ENCODE results near the gene MIB2. TPM values are rescaled to one million over a fixed set of nuclear protein-coding genes. Genes with fewer than 3 reads are reported as not detected.

The MIB2 gene
- total and polyA plus RNA-seq, 2 of the 4 experiments (the other 2 are of a cell fraction) = 17.2 to 47.8 TPM

DNA sequence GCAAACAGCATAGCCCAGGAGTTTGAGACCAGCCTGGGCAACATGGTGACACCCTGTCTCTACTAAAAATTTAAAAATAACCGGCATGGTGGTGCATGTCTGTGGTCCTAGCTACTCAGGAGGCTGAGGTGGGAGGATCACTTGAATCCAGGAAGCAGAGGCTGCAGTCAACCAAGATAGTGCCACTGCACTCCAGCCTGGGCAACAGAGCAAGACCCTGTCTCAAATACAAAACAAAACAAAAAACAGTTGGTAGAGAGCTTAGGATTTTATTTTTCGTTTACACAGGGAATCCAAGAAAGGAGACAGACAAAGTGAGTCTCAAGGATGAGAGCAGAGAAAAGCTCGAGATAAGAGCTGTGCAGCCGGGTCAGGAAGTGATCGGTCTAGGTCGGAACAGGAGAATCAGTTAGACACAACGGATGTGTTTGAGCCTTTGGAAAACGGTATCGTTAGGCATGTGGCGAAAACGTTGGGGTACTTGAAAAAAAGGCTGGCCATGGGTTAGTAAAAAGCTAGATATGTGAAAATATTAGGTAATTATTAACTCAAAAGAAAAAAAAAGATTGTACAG is 1.7 kb upstream of the MIB2 start:
- Histone ChIP-seq H2BK120ac (ENCODE audit: low read depth, low read length) (no peak overlapping the region), H4K8ac (ENCODE audit: low read depth in 2 of 2, low read length in 2 of 2) (peak overlapping the region in 1 of 2 experiments; percentile 26; a peak in 1 of 4 replicates), H3K18ac (ENCODE audit: low read depth, low read length) (no peak overlapping the region), H3K4me1 (ENCODE audit: control insufficient read depth, insufficient read depth, low read length) (peaks cover 7% of the 10 kb centered on the region), H2BK20ac (ENCODE audit: low read depth, low read length) (no peak overlapping the region), H3K27me3 (ENCODE audit: control insufficient read depth, insufficient read depth, low read length) (no peaks in the 10 kb centered on the region), H2BK5ac (ENCODE audit: low read depth, low read length, poor library complexity, severe bottlenecking) (no peak overlapping the region), H3K27ac (ENCODE audit: insufficient read depth, low read length) (no peak overlapping the region), H3K9me3 (ENCODE audit: control insufficient read depth, insufficient read depth, low read length) (no peaks in the 10 kb centered on the region), H2AK5ac (ENCODE audit: low read depth, low read length) (peak overlapping the region; percentile 40; the same call in 1 of the 2 replicates), H3K9me1 (ENCODE audit: insufficient read depth, low read length) (peaks cover 11% of the 10 kb centered on the region; the same call in 1 of the 2 replicates), H4K91ac (ENCODE audit: insufficient read depth, low read depth, low read length) (peak overlapping the region; percentile 34; the same call in 1 of the 2 replicates), H3K23ac (ENCODE audit: low read depth, low read length) (0 out of 2 replicates have a peak overlapping the region, but pooled peaks have one; percentile 8), H4K20me1 (ENCODE audit: insufficient read depth, low read length) (peaks cover 31% of the 10 kb centered on the region), H3K9ac (ENCODE audit: low read depth, low read length) (peak overlapping the region; percentile 24; the same call in 1 of the 2 replicates), H3K56ac (ENCODE audit: extremely low read depth, insufficient read depth, low read length) (no peak overlapping the region), H3K4me2 (ENCODE audit: low read depth, low read length) (peak overlapping the region; percentile 27), H3K14ac (replicated peaks; ENCODE audit: low read depth, low read length) (peak overlapping the region; percentile 72; the same call in 1 of the 2 replicates), H2BK15ac (ENCODE audit: low read depth, low read length) (no peak overlapping the region), H3K36me3 (ENCODE audit: control insufficient read depth, insufficient read depth, low read length) (peaks cover 8% of the 10 kb centered on the region; the same call in 1 of the 2 replicates), H3K79me1 (ENCODE audit: low read depth in 1 of 2, low read length in 2 of 2) (peaks cover 19 to 44% of the 10 kb centered on the region in 2 experiments; a peak in 3 of 4 replicates), H3K4me3 (ENCODE audit: insufficient read depth, low read depth, low read length) (0 out of 2 replicates have a peak overlapping the region, but pooled peaks have one; percentile 71), H2AFZ (replicated peaks; ENCODE audit: low read length, poor library complexity) (no peak overlapping the region), H2AK9ac (replicated peaks; ENCODE audit: low read depth, low read length, poor library complexity) (no peak overlapping the region), H4K5ac (ENCODE audit: low read depth, low read length) (no peak overlapping the region), H3K4ac (ENCODE audit: low read depth, low read length) (no peak overlapping the region)
- in situ Hi-C loops (cut with MboI; ENCODE audit: low sequenced_read_pairs) (no loop called here), dilution Hi-C loops (cut with HindIII; ENCODE audit: low sequenced_read_pairs, unreplicated experiment) (no loop called here), intact Hi-C loops (cut with micrococcal nuclease) (loop anchor here (2.0 kb wide), 1 partner anchor 45 kb away; the partner anchor contains the start of gene CDK11B)
- POLR2A ChIA-PET (ENCODE audit: unreplicated experiment) = interaction anchor here (0.6 kb wide), 1 partner anchor 11 kb away, joined by 3 read pairs; no protein-coding TSS in a partner anchor
- ATAC-seq (ENCODE audit: low read depth) (no peak), DNase-seq (no peak)
- TF ChIP-seq CEBPB (IDR thresholded peaks at IDR 0.05; ENCODE audit: low read depth, low read length) (no peak), BHLHE40 (IDR thresholded peaks at IDR 0.05; ENCODE audit: low read depth, low read length) (no peak), RFX5 (IDR thresholded peaks at IDR 0.05; ENCODE audit: low read depth, low read length) (no peak), CHD1 (IDR thresholded peaks at IDR 0.05; ENCODE audit: low read depth, low read length) (no peak), MAFK (IDR thresholded peaks at IDR 0.05; ENCODE audit: low read depth, low read length) (no peak), SMC3 (IDR thresholded peaks at IDR 0.05; ENCODE audit: low read depth, low read length) (no peak), NFE2L2 (IDR thresholded peaks at IDR 0.05; ENCODE audit: low read depth, low read length) (no peak)
- TF ChIP-seq, protein P1, sequence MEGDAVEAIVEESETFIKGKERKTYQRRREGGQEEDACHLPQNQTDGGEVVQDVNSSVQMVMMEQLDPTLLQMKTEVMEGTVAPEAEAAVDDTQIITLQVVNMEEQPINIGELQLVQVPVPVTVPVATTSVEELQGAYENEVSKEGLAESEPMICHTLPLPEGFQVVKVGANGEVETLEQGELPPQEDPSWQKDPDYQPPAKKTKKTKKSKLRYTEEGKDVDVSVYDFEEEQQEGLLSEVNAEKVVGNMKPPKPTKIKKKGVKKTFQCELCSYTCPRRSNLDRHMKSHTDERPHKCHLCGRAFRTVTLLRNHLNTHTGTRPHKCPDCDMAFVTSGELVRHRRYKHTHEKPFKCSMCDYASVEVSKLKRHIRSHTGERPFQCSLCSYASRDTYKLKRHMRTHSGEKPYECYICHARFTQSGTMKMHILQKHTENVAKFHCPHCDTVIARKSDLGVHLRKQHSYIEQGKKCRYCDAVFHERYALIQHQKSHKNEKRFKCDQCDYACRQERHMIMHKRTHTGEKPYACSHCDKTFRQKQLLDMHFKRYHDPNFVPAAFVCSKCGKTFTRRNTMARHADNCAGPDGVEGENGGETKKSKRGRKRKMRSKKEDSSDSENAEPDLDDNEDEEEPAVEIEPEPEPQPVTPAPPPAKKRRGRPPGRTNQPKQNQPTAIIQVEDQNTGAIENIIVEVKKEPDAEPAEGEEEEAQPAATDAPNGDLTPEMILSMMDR (conservative IDR thresholded peaks at IDR 0.05; ENCODE audit: low read depth, low read length) = no peak
- CTCF ChIA-PET = no interaction called here
- TSS peak; percentile 51 for BruUV-seq (replicated peaks)
- WGBS, 2 experiments (ENCODE audit: extremely low coverage in 2 of 2, insufficient read length in 1 of 2) = 81% methylated on average over 7 of the region's 11 CpGs; no CpG with 5 or more reads in 1 of the 2 experiments
